HCT116 (cell line): ENCODE results near the gene SLC6A18. TPM values are rescaled to one million over a fixed set of nuclear protein-coding genes. Genes with fewer than 3 reads are reported as not detected.

Experiments used
- ATAC-seq: fragments of 200-7000 bp; cut with Tn5 transposase; 2 replicates; pipeline ENCODE4 v1.9.1; 2020; ENCODE audit warnings: mild to moderate bottlenecking, moderate library complexity
- BruUV-seq: library from RNA; stranded (reverse); fragments of 400-500 nt; replicated peaks from 2 replicates; lab custom pipeline; 2021; lab: Mats Ljungman, UMichigan
- CTCF ChIA-PET: fragments of 300-600 bp; sonication (Branson Sonifier 250); formaldehyde crosslinking; loops from one replicate; lab custom pipeline; 2021; ENCODE audit warnings: antibody characterized with exemption; lab: Charles Lee
- POLR2A ChIA-PET: fragments of 300-600, 350-600 bp; sonication (Branson Sonifier 250); formaldehyde crosslinking; loops from one replicate; lab custom pipeline; 2021; ENCODE audit warnings: antibody characterized with exemption; lab: Charles Lee
- RAD21 ChIA-PET, 2 experiments: fragments of 300-600 bp; sonication (Branson Sonifier 250); formaldehyde crosslinking; loops; one replicate each; lab custom pipeline; 2023; ENCODE audit warnings: low total read pairs in 2 of 2; ENCODE audit not compliant: uncharacterized antibody in 2 of 2, unreplicated experiment in 2 of 2, low non-redundant PET in 1 of 2; lab: Charles Lee
- DNase-seq: peaks from one replicate; pipeline ENCODE4 v3.0.0-alpha.2; 2010; ENCODE audit warnings: low read depth, low spot score
- H2AFZ ChIP-seq: fragments of 200-600 bp; shearing (Covaris generic), sonication (generic); 2 replicates; pipeline ENCODE4 v1.6.1; 2017; ENCODE audit warnings: low read depth, mixed run types, mixed read lengths, antibody characterized with exemption, low read length; ENCODE audit not compliant: poor library complexity, severe bottlenecking
- H3K27ac ChIP-seq: 2 replicates; pipeline ENCODE4 v1.5.1; 2012; ENCODE audit warnings: low read depth, low read length
- H3K27me3 ChIP-seq: fragments of 200-600 bp; sonication (generic); 2 replicates; pipeline ENCODE4 v1.6.1; 2016; ENCODE audit warnings: mixed run types, low read length, mixed read lengths; ENCODE audit not compliant: insufficient read depth
- H3K36me3 ChIP-seq, 2 experiments: fragments of 200-500 bp in 1 of 2; fragments of 200-600 bp in 1 of 2; sonication (Bioruptor generic) in 1 of 2; sonication (generic) in 1 of 2; 2 replicates each; pipeline versions ENCODE4 v1.5.1 to v1.6.1; 2014 to 2016; ENCODE audit warnings: low read length in 2 of 2, inconsistent platforms in 1 of 2, mixed read lengths in 1 of 2, mixed run types in 1 of 2; ENCODE audit not compliant: insufficient read depth in 2 of 2, control insufficient read depth in 1 of 2
- H3K4me1 ChIP-seq, 2 experiments: fragments of 200-600 bp in 1 of 2; sonication (generic) in 1 of 2; 2 replicates each; pipeline versions ENCODE4 v1.5.1 to v1.6.1; 2012 to 2017; ENCODE audit warnings: low read length in 2 of 2, inconsistent platforms in 1 of 2, mild to moderate bottlenecking in 1 of 2, mixed read lengths in 1 of 2, mixed run types in 1 of 2, moderate library complexity in 1 of 2; ENCODE audit not compliant: insufficient read depth in 2 of 2, control insufficient read depth in 1 of 2
- H3K4me2 ChIP-seq: fragments of 200-600 bp; sonication (generic); 2 replicates; pipeline ENCODE4 v1.6.1; 2017; ENCODE audit warnings: mixed run types, low read length, mixed read lengths
- H3K4me3 ChIP-seq, 2 experiments: fragments of 200-600 bp in 1 of 2; sonication (generic) in 1 of 2; replicated peaks in 1 of 2; 2 replicates each; pipeline ENCODE4 v1.5.1; 2011 to 2016; ENCODE audit warnings: low read length in 2 of 2, control low read depth in 1 of 2, low read depth in 1 of 2, mild to moderate bottlenecking in 1 of 2, mixed read lengths in 1 of 2, mixed run types in 1 of 2
- H3K79me2 ChIP-seq: fragments of 200-600 bp; sonication (generic); 2 replicates; pipeline ENCODE4 v1.6.1; 2017; ENCODE audit warnings: mild to moderate bottlenecking, mixed run types, low read length, moderate library complexity, mixed read lengths; ENCODE audit not compliant: insufficient read depth
- H3K9ac ChIP-seq: fragments of 200-600 bp; sonication (generic); 2 replicates; pipeline ENCODE4 v1.6.1; 2016; ENCODE audit warnings: low read length, mixed read lengths
- H3K9me2 ChIP-seq: fragments of 200-600 bp; sonication (generic), shearing (Covaris generic); 2 replicates; pipeline ENCODE4 v1.6.1; 2017; ENCODE audit warnings: mixed run types, mild to moderate bottlenecking, moderate library complexity; ENCODE audit not compliant: insufficient read depth
- H3K9me3 ChIP-seq, 2 experiments: fragments of 200-500 bp in 1 of 2; fragments of 200-600 bp in 1 of 2; sonication (Bioruptor generic) in 1 of 2; sonication (generic) in 1 of 2; 2 replicates each; pipeline ENCODE4 v1.6.1; 2014 to 2017; ENCODE audit warnings: low read length in 2 of 2, mixed read lengths in 2 of 2, inconsistent platforms in 1 of 2, low read depth in 1 of 2, mild to moderate bottlenecking in 1 of 2, mixed run types in 1 of 2, moderate library complexity in 1 of 2; ENCODE audit not compliant: control insufficient read depth in 1 of 2, insufficient read depth in 1 of 2
- H4K20me1 ChIP-seq: fragments of 200-600 bp; sonication (generic), shearing (Covaris generic); 2 replicates; pipeline ENCODE4 v1.6.1; 2017; ENCODE audit warnings: mixed run types, mild to moderate bottlenecking, moderate library complexity; ENCODE audit not compliant: insufficient read depth
- ATF3 ChIP-seq: IDR thresholded peaks from 2 replicates; pipeline ENCODE4 v1.6.1; 2012
- CBX3 ChIP-seq: IDR thresholded peaks from 2 replicates; pipeline ENCODE4 v1.6.1; 2012; ENCODE audit warnings: low read depth
- EZH2phosphoT487 ChIP-seq: fragments of 200-600 bp; IDR thresholded peaks from 2 replicates; pipeline ENCODE4 v1.6.1; 2018; ENCODE audit warnings: antibody characterized with exemption, borderline replicate concordance
- REST ChIP-seq: IDR thresholded peaks from 2 replicates; pipeline ENCODE4 v1.6.1; 2012; ENCODE audit warnings: low read depth
- SP1 ChIP-seq: IDR thresholded peaks from 2 replicates; pipeline ENCODE4 v1.6.1; 2012; ENCODE audit warnings: low read depth
- TCF7L2 ChIP-seq: IDR thresholded peaks from 2 replicates; pipeline ENCODE4 v1.7.0; 2011; ENCODE audit warnings: borderline replicate concordance, inconsistent platforms; ENCODE audit not compliant: insufficient read depth, insufficient read length; ENCODE audit errors: extremely low read depth
- intact Hi-C: fragments of 100-400 bp; cut with micrococcal nuclease; formaldehyde crosslinking; loops from 2 replicates; pipeline ENCODE4 v1.10.0; 2022
- total RNA-seq: library from RNA; stranded (reverse); gene quantifications from one replicate; pipeline ENCODE4 v1.2.1, GENCODE V29; 2021; ENCODE audit not compliant: unreplicated experiment

SLC6A18 gene
- total RNA-seq, 1 experiment from 2014 or later = not detected

- TF ChIP-seq REST (no peak), ATF3 (no peak)
Observed at GRCh38 chr5:1256776-1257175, 31.6 kb downstream of the SLC6A18 start (continued).

- BruUV-seq = no TSS peak
- H3K27me3 ChIP-seq = no peaks in the 10 kb centered on the region
- no peak overlapping the region for H3K9ac ChIP-seq
- no peak for ATAC-seq
- intact Hi-C loops = no loop called here
- no peaks in the 10 kb centered on the region for H3K4me1 ChIP-seq
- H2AFZ ChIP-seq = no peak overlapping the region
- H3K36me3 ChIP-seq = no peaks in the 10 kb centered on the region
- no peaks in the 10 kb centered on the region for H4K20me1 ChIP-seq
- H3K9me2 ChIP-seq = no peaks in the 10 kb centered on the region
- H3K79me2 ChIP-seq = no peaks in the 10 kb centered on the region
- no peak overlapping the region for H3K4me2 ChIP-seq
- no peaks in the 10 kb centered on the region for H3K9me3 ChIP-seq
- H3K4me3 ChIP-seq = no peak overlapping the region
- no peak overlapping the region for H3K27ac ChIP-seq
- POLR2A ChIA-PET = no interaction called here
- TF ChIP-seq SP1 (no peak), TCF7L2 (no peak), EZH2phosphoT487 (no peak), CBX3 (no peak)
- TF ChIP-seq, all 23 proteins: peak for 0
- RAD21 ChIA-PET = no interaction called here
- DNase-seq = no peak
- CTCF ChIA-PET = no interaction called here
Observed at GRCh38 chr5:1257363-1257762, 32.2 kb downstream of the SLC6A18 start.
